HPDE6-E6E7 (cell line): ENCODE measurements around the gene KLF1.
"Not testable (repeated sequence)": the region's sequence is repeated elsewhere in the genome, so short reads cannot be mapped to it uniquely, and the experiment has no call there.

Source experiments
- DNase-seq: peaks from one replicate; pipeline ENCODE4 v3.0.0; 2011; ENCODE audit warnings: missing footprints; ENCODE audit errors: extremely low spot score

KLF1 gene

DNA sequence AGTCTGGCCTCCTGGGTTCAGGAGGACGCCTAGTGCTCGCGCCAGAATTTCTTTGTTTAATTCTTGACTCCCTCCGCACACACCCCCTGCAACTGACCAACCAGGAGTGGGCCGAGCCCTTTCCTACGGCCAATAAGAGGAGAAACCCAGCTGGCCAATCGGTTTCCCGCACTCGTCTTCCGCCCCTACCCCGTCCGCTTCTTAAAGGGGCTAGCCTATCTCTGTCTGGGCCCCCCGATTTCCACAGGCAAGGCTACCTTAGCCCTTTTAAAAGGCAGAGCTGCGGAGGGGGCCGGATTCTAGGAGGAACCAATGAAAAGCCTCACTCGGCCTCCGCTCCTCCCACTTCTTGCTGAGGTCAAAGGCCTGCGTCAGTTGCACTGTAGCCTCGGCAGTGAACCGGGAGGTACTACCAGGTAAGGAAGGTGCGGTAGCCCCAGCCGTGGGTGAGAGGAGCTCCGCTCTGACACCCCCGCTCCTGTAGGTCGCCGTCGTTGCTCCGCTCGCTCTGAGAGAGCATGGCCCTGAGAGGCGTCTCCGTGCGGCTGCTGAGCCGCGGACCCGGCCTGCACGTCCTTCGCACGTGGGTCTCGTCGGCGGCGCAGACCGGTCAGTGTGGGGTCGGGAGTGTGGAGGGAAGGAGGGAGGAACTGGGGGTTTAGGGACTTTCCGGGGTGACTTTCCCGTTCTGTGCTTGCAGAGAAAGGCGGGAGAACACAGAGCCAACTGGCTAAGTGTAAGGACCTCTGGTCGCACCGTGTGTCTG is 4.0 kb upstream of the KLF1 start, which contains the start of gene GCDH:
Gene GCDH (plus strand): TSS at position 374 of the 766 bp plus-strand sequence. CDS start 145 bp downstream, at position 519.
- DNase-seq, result peak; percentile 99

DNA sequence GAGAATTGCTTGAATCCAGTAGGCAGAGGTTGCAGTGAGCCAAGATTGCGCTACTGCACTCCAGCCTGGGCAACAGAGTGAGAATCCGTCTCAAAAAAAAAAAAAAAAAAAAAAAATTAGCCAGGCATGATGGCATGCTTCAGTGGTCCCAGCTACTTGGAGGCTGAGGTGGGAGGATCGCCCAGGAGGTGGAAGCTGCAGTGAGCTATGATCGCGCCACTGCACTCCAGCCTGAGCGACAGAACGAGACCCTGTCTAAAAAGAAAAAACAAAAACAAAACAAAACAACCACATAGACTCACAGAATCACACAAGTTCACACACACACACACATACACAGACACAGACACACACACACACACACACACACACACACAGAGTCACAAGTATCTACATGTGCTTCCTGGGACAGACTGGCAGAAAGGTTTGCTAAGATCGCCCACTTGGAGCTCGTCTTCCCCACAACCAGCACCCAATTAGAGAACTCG is 3.3 kb upstream of the KLF1 start:
- not testable (repeated sequence) for DNase-seq

GRCh38 chr19:12888006-12888603 is 1.1 kb upstream of the KLF1 start:
- no peak for DNase-seq

GRCh38 chr19:12886651-12886968 is 391 bp downstream of the KLF1 start:
- no peak for DNase-seq

DNA sequence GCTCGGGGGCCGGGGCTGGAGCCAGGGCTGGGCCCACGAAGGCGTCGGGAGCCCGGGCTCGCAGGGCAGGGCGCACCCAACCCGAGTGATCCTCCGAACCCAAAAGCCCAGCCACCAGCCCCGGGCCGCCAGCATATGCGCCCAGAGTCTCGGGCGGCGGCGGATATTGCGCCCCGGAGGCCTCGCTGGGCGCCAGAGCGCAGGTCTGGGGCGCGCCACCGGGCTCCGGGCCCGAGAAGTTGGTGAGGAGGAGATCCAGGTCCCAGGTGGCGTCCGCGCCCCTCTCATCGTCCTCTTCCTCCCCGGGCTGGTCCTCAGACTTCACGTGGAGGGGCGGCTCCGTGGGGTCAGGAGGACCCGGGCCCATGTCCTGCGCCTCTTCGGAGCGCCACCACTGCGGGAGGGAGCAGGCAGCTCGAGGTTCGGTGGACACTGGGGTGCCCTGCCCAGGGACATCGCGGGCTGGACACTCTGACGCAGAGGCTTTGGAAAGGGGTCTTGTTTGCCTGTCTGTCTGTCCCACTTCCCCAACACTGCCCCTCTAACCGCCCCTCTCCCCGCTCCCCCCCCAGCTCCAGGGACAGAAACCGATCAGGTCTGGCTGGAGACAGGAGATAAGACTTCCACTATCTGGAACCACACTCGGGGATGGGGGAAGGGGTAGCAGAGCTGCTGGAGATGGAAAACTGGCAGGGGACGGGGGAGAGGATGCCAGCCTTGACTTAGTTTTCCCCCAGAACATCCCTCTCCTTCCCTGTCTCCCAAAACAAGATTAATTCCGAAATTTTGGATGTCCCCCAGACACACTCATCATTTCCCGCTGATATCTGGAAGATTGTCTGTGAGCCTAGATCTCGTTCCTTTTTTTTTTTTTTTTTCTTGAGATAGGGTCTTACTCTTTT is 1.0 kb downstream of the KLF1 start:
- DNase-seq, result no peak

DNA sequence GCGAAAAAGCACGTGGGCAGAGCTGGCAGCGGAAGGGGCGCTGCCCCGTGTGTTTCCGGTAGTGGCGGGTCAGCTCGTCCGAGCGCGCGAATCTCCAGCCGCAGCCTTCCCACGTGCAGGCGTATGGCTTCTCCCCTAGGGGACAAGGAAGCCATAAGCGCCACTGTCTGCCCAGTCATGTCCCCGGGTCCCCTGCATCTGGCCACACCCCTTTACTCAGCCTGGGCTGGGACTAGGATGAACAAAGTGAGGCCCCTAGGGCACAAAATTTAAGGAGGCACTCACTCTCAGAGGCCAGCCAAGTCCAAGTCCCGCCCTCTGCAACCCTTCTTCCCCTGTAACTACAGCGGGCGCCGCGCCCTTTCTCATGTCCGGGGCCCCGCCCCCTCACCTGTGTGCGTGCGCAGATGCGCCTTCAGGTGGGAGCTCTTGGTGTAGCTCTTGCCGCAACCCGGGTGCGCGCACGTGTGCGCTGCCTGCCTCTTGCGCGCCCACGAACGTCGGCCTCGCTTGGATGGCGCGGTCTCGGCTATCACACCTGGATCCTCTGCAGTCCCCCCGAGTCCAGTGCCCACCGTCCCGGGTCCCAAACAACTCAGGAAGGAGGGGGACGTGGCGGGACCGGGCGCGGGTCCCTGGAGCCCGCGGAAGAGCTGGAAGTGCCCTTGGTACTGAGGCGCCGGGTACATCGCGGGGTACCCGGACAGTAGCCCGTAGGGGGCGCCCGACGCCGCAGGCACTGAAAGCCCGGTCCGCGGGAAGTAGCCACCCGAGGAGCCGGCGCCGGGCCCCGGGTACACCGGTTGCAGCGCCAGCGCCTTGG is 1.9 kb downstream of the KLF1 start:
- DNase-seq, result no peak

GRCh38 chr19:12884627-12884925 is 2.4 kb downstream of the KLF1 start:
- no peak for DNase-seq

GRCh38 chr19:12884202-12884601 is 2.8 kb downstream of the KLF1 start:
- no peak for DNase-seq

GRCh38 chr19:12882589-12882988 is 4.4 kb downstream of the KLF1 start:
- DNase-seq, result no peak

GRCh38 chr19:12881172-12881808 is 5.7 kb downstream of the KLF1 start, which contains the start of gene DNASE2:
TSS of gene DNASE2 (minus strand) at chr19:12881449. CDS start at chr19:12881375, 74 bp downstream.
- peak; percentile 98 for DNase-seq

GRCh38 chr19:12880551-12881171 is 6.3 kb downstream of the KLF1 start:
- no peak for DNase-seq

- no peak for DNase-seq
Measured at GRCh38 chr19:12875086-12875485, 11.9 kb downstream of the KLF1 start.

GRCh38 chr19:12873891-12874745 is 12.9 kb downstream of the KLF1 start:
- no peak for DNase-seq

- no peak for DNase-seq
Measured at GRCh38 chr19:12872941-12873890, 13.8 kb downstream of the KLF1 start.

DNA sequence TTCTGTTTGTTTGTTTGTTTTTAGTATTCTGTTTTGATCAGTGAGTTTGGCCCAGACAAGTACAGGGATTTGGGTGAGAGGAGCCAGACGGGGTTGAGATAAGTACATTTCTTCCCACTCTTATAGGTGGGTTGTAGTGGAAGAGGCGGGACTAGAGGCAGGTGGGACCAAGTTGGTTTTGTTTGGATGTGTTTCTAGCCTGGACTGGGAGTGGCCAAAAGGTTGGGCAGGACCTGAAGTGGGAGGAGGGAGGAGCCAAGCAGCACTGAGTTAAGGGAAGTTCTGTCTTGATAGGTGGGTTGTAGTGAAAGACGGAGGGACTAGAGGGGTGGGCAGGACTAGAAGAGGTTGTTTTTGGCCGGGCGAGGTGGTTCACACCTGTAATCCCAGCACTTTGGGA is 14.7 kb downstream of the KLF1 start:
- DNase-seq, result no peak

DNA sequence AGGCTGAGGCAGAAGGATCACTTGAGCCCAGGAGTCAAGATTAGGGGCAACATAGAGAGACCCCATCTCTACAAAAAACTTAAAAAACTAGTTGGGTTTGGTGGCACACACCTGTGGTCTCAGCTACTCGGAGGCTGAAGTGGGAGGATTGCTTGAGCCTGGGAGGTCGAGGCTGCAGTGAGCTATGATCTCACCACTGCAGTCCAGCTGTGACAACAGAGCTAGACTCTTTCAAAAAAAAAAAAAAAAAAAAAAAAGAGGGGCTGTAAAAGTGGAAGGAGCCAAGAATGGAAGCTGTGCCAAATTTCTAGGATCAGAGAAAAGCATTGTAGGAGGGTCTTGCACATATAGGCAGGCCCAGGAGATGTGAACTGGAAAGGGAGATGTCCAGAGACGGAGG is 15.3 kb downstream of the KLF1 start:
- DNase-seq, result no peak

DNA sequence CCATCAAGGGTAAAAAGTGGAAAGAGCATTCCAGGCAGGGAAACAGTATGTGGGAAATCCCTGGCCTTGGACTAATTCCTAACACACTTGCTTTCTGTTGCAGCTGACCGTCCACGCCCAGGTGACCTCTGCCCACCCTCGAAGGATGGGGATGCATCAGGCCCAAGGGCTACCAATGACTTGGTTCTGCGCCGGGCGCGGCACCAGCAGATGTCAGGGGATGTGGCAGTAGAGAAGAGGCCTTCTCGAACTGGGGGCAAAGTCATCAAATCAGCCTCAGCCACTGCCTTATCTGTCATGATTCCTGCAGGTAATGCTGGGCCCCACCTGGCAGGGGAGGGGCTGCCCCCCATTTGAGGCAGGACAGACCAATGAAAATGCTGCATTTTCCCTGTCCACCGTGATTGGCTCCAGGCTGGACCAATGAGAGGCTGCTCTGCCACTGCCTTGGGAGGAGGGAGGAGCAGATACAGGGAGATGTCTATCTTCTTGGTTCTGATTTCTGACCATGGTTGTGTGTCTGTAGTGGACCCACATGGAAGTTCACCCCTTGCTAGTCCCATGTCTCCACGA is 18.4 kb downstream of the KLF1 start:
- no peak for DNase-seq
